ENCODE measurements around the gene DNASE1.
"Not testable (repeated sequence)": the region's sequence is repeated elsewhere in the genome, so short reads cannot be mapped to it uniquely, and the experiment has no call there.

DNASE1 gene

DNA sequence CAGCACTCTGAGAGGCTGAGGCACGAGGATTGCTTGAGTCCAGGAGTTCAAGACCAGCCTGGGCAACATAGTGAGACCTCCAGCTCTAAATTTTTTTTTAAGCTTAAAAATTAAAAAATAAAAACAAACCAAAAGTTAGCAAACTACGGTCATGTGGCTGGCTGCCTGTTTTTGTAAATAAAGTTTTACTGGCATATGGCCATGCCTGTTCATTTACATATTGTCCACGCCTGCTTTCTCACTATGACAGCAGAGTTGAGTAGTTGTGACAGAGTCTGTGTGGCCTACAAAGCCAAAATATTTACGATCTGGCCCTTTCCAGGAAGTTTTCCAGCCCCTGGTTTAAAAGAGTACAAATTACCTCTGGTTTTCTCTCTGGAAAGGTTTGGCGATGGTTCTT, 46.4 kb upstream of the DNASE1 start:
- Histone ChIP-seq H3K27ac (ENCODE audit: low read length, poor library complexity, severe bottlenecking) (no peak overlapping the region), H2AFZ (ENCODE audit: low read depth, low read length) (no peak overlapping the region)

DNA sequence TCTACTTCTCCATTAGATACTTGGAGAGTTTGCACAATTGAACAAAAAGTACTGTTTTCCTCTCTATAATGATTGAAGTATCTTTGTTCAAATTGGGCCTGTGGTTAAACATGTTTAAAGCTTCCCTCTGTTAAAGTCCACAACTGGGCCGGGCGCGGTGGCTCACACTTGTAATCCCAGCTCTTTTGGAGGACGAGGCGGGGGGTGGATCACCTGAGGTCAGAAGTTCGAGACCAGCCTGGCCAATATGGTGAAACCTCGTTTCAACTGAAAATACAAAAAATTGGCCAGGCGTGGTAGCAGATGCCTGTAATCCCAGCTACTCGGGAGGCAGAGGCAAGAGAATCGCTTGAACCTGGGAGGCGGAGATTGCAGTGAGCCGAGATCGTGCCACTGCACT, 45.5 kb upstream of the DNASE1 start:
- H4K8ac ChIP-seq (ENCODE audit: low read length), result not testable (repeated sequence)

More for the DNA sequence above, 46.4 kb upstream of the DNASE1 start:
- Histone ChIP-seq H3K9me3 (ENCODE audit: control insufficient read depth, low read length) (no peaks in the 10 kb centered on the region), H3K27me3 (ENCODE audit: control insufficient read depth in 1 of 2, insufficient read depth in 1 of 2, low read length in 2 of 2) (no peaks in the 10 kb centered on the region), H3K23ac (ENCODE audit: low read length in 2 of 2) (no peak overlapping the region), H3K4me1 (ENCODE audit: control insufficient read depth, insufficient read depth, low read depth, low read length) (peaks cover 3% of the 10 kb centered on the region), H3K4me2 (ENCODE audit: low read length, poor library complexity, severe bottlenecking) (no peak overlapping the region), H3K18ac (ENCODE audit: low read depth in 1 of 2, low read length in 2 of 2) (no peak overlapping the region), H2BK120ac (ENCODE audit: low read depth, low read length) (no peak overlapping the region), H2BK15ac (ENCODE audit: low read depth, poor library complexity, severe bottlenecking) (no peak overlapping the region), H2AK5ac (ENCODE audit: low read length, severe bottlenecking) (no peak overlapping the region), H3K79me1 (replicated peaks; ENCODE audit: low read length, poor library complexity, severe bottlenecking) (peaks cover 17% of the 10 kb centered on the region), H3K4ac (ENCODE audit: low read depth in 1 of 2, low read length in 2 of 2) (no peak overlapping the region), H4K8ac (ENCODE audit: low read length) (no peak overlapping the region), H3K36me3 (ENCODE audit: control insufficient read depth in 1 of 2, insufficient read depth in 2 of 2, low read depth in 1 of 2, low read length in 2 of 2) (peaks cover 11 to 18% of the 10 kb centered on the region in 2 experiments), H3K14ac (ENCODE audit: low read length in 2 of 2) (no peak overlapping the region), H3K4me3 (ENCODE audit: insufficient read depth in 1 of 2, low read depth in 1 of 2, low read length in 2 of 2) (no peak overlapping the region), H4K91ac (ENCODE audit: low read length) (no peak overlapping the region), H2BK5ac (ENCODE audit: low read depth, low read length, poor library complexity, severe bottlenecking) (no peak overlapping the region), H2BK12ac (ENCODE audit: low read length in 2 of 2) (no peak overlapping the region), H3K9ac (ENCODE audit: low read length) (no peak overlapping the region)
- DNase-seq, result no peak
- WGBS, result 94% methylated on average over 5 of the region's 5 CpGs

DNA sequence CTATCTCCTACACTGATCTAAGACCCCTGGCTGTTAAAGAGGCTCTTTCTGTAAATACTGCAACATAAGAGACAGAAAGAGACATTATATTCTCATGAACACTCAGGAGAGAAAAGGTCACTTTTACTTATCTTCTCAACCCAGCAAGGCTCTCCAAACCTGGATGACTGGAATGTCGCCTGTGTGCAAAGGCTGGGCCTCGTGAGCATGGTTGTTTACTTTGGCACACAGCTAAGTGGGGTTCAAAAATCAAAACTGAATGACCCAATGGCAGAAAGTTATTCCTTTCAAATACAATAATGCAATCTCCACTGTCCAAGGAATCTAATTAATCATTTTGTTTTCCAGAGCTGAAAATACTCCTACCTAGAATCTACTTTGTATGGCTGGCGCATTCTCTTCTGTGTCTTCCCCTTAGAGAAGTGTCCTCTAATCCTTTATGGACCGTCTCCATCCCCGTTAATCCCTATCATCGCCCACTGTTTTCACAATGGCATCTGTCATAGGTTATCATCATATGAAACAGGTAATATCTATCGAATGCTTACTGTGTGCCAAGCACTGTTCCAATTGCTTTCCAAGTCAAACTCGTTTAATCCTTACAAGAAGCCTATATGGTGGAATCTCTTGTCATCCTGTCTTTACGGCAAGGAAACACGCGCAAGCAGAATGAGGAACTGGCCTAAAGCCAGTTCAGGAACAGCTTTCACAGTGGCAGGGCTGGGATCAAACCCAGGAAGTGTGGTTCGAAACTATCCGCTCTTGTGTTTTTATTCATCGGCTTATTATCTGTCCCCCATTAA, 44.4 kb upstream of the DNASE1 start:
- Histone ChIP-seq H3K4me2 (ENCODE audit: low read length, poor library complexity, severe bottlenecking) (no peak overlapping the region), H3K27me3 (ENCODE audit: control insufficient read depth in 1 of 2, insufficient read depth in 1 of 2, low read length in 2 of 2) (no peaks in the 10 kb centered on the region), H4K8ac (ENCODE audit: low read length) (no peak overlapping the region), H2BK12ac (ENCODE audit: low read length in 2 of 2) (no peak overlapping the region), H3K36me3 (ENCODE audit: control insufficient read depth in 1 of 2, insufficient read depth in 2 of 2, low read depth in 1 of 2, low read length in 2 of 2) (peaks cover 3 to 9% of the 10 kb centered on the region in 2 experiments), H2BK5ac (ENCODE audit: low read depth, low read length, poor library complexity, severe bottlenecking) (no peak overlapping the region), H3K9me3 (ENCODE audit: control insufficient read depth, low read length) (no peaks in the 10 kb centered on the region), H3K4me3 (ENCODE audit: insufficient read depth in 1 of 2, low read depth in 1 of 2, low read length in 2 of 2) (peak overlapping the region in 1 of 2 experiments; percentile 100), H2BK15ac (ENCODE audit: low read depth, poor library complexity, severe bottlenecking) (no peak overlapping the region), H3K4ac (ENCODE audit: low read depth in 1 of 2, low read length in 2 of 2) (peak overlapping the region in 1 of 2 experiments; percentile 28), H3K14ac (ENCODE audit: low read length in 2 of 2) (no peak overlapping the region), H2BK120ac (ENCODE audit: low read depth, low read length) (no peak overlapping the region), H4K91ac (ENCODE audit: low read length) (no peak overlapping the region), H3K9ac (ENCODE audit: low read length) (peak overlapping the region; percentile 92), H3K27ac (ENCODE audit: low read length, poor library complexity, severe bottlenecking) (no peak overlapping the region), H3K79me1 (replicated peaks; ENCODE audit: low read length, poor library complexity, severe bottlenecking) (peaks cover 22% of the 10 kb centered on the region), H3K4me1 (ENCODE audit: control insufficient read depth, insufficient read depth, low read depth, low read length) (peaks cover 5% of the 10 kb centered on the region), H3K23ac (ENCODE audit: low read length in 2 of 2) (no peak overlapping the region), H2AK5ac (ENCODE audit: low read length, severe bottlenecking) (no peak overlapping the region), H2AFZ (ENCODE audit: low read depth, low read length) (no peak overlapping the region), H3K18ac (ENCODE audit: low read depth in 1 of 2, low read length in 2 of 2) (peak overlapping the region in 1 of 2 experiments; percentile 29)
- DNase-seq, result peak; percentile 8
- 92% methylated on average over 14 of the region's 14 CpGs for WGBS

More for the DNA sequence above, 45.5 kb upstream of the DNASE1 start:
- H3K18ac ChIP-seq (ENCODE audit: low read depth in 1 of 2, low read length in 2 of 2); H3K27me3 ChIP-seq (ENCODE audit: control insufficient read depth in 1 of 2, insufficient read depth in 1 of 2, low read length in 2 of 2); H3K23ac ChIP-seq (ENCODE audit: low read length in 2 of 2); H4K91ac ChIP-seq (ENCODE audit: low read length); H2BK5ac ChIP-seq (ENCODE audit: low read depth, low read length, poor library complexity, severe bottlenecking); H2BK15ac ChIP-seq (ENCODE audit: low read depth, poor library complexity, severe bottlenecking); H2BK12ac ChIP-seq (ENCODE audit: low read length in 2 of 2); H2BK120ac ChIP-seq (ENCODE audit: low read depth, low read length); H3K9me3 ChIP-seq (ENCODE audit: control insufficient read depth, low read length); H2AK5ac ChIP-seq (ENCODE audit: low read length, severe bottlenecking); H3K27ac ChIP-seq (ENCODE audit: low read length, poor library complexity, severe bottlenecking); H2AFZ ChIP-seq (ENCODE audit: low read depth, low read length); H3K4me1 ChIP-seq (ENCODE audit: control insufficient read depth, insufficient read depth, low read depth, low read length); H3K9ac ChIP-seq (ENCODE audit: low read length); H3K4ac ChIP-seq (ENCODE audit: low read depth in 1 of 2, low read length in 2 of 2); H3K4me3 ChIP-seq (ENCODE audit: insufficient read depth in 1 of 2, low read depth in 1 of 2, low read length in 2 of 2); H3K14ac ChIP-seq (ENCODE audit: low read length in 2 of 2); H3K4me2 ChIP-seq (ENCODE audit: low read length, poor library complexity, severe bottlenecking); DNase-seq: not testable (repeated sequence)
- peaks cover 17% of the 10 kb centered on the region for H3K79me1 ChIP-seq (replicated peaks; ENCODE audit: low read length, poor library complexity, severe bottlenecking)
- H3K36me3 ChIP-seq (ENCODE audit: control insufficient read depth in 1 of 2, insufficient read depth in 2 of 2, low read depth in 1 of 2, low read length in 2 of 2), result peaks cover 3 to 11% of the 10 kb centered on the region in 2 experiments
- 93% methylated on average over 8 of the region's 13 CpGs for WGBS

DNA sequence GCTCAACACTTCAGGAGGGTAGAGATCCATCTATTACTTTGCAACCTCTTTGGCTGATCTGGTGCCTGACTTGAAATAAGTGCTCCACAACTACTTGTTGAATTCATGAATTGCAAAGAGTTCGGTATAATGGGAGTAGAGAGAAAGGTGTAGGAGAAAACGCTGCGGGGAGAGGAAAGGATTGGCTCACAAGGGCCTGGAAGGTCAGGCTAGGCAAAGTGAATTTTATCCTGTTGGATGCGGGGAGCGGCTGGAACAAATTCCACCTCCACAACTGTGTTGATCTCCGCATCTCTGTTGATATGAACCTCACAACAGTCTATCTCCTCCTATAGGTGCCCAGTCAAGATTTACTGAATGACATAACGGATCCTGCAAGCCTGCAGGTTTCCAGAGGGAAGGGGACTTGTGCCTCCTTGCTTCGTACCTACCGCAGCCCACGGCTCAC, 43.8 kb upstream of the DNASE1 start:
- H3K4me2 ChIP-seq (ENCODE audit: low read length, poor library complexity, severe bottlenecking), result peak overlapping the region; percentile 69
- no peak overlapping the region for H2AK5ac ChIP-seq (ENCODE audit: low read length, severe bottlenecking)
- DNase-seq, result no peak
- peak overlapping the region in 1 of 2 experiments; percentile 91 for H3K18ac ChIP-seq (ENCODE audit: low read depth in 1 of 2, low read length in 2 of 2)
- no peak overlapping the region for H2BK12ac ChIP-seq (ENCODE audit: low read length in 2 of 2)
- WGBS, result 11% methylated on average over 10 of the region's 10 CpGs
- peaks cover 5% of the 10 kb centered on the region for H3K4me1 ChIP-seq (ENCODE audit: control insufficient read depth, insufficient read depth, low read depth, low read length)
- no peak overlapping the region for H3K27ac ChIP-seq (ENCODE audit: low read length, poor library complexity, severe bottlenecking)
- H3K27me3 ChIP-seq (ENCODE audit: control insufficient read depth in 1 of 2, insufficient read depth in 1 of 2, low read length in 2 of 2), result no peaks in the 10 kb centered on the region
- H2AFZ ChIP-seq (ENCODE audit: low read depth, low read length), result peak overlapping the region; percentile 96
- H2BK15ac ChIP-seq (ENCODE audit: low read depth, poor library complexity, severe bottlenecking), result no peak overlapping the region
- H3K9me3 ChIP-seq (ENCODE audit: control insufficient read depth, low read length), result no peaks in the 10 kb centered on the region
- H3K36me3 ChIP-seq (ENCODE audit: control insufficient read depth in 1 of 2, insufficient read depth in 2 of 2, low read depth in 1 of 2, low read length in 2 of 2), result peaks cover 3 to 14% of the 10 kb centered on the region in 2 experiments
- H2BK5ac ChIP-seq (ENCODE audit: low read depth, low read length, poor library complexity, severe bottlenecking), result no peak overlapping the region
- H3K4me3 ChIP-seq (ENCODE audit: insufficient read depth in 1 of 2, low read depth in 1 of 2, low read length in 2 of 2), result peak overlapping the region; percentile 99 to 100
- peak overlapping the region; percentile 92 for H3K9ac ChIP-seq (ENCODE audit: low read length)
- peaks cover 24% of the 10 kb centered on the region for H3K79me1 ChIP-seq (replicated peaks; ENCODE audit: low read length, poor library complexity, severe bottlenecking)
- H3K23ac ChIP-seq (ENCODE audit: low read length in 2 of 2), result peak overlapping the region in 1 of 2 experiments; percentile 68
- peak overlapping the region in 1 of 2 experiments; percentile 28 for H3K4ac ChIP-seq (ENCODE audit: low read depth in 1 of 2, low read length in 2 of 2)
- no peak overlapping the region for H4K8ac ChIP-seq (ENCODE audit: low read length)
- H3K14ac ChIP-seq (ENCODE audit: low read length in 2 of 2), result peak overlapping the region in 1 of 2 experiments; percentile 90
- H4K91ac ChIP-seq (ENCODE audit: low read length), result no peak overlapping the region
- no peak overlapping the region for H2BK120ac ChIP-seq (ENCODE audit: low read depth, low read length)
